Lung (tissue), 12 donors: ENCODE measurements around the gene TIAM2. TPM values are rescaled to one million over a fixed set of nuclear protein-coding genes. Genes with fewer than 3 reads are reported as not detected.

Experiments
- ATAC-seq: fragments of 200-7000 bp; cut with Tn5 transposase; one replicate; pipeline ENCODE4 v1.9.1; 2020; ENCODE audit warnings: moderate number of reproducible peaks; ENCODE audit not compliant: insufficient read depth, low FRiP score
- DNase-seq, 3 donors: peaks; one replicate each; pipeline ENCODE4 v3.0.0-alpha.2; 2013 to 2017
- H3K27ac ChIP-seq, 2 donors: one replicate each; pipeline ENCODE4 v1.5.1; 2013; ENCODE audit warnings: mild to moderate bottlenecking in 2 of 2, moderate library complexity in 2 of 2, control low read depth in 1 of 2, inconsistent platforms in 1 of 2, low read depth in 1 of 2, low read length in 1 of 2
- H3K27me3 ChIP-seq, 3 donors: one replicate each; pipeline ENCODE4 v1.5.1; 2013; ENCODE audit warnings: low read length in 2 of 3; ENCODE audit not compliant: control insufficient read depth in 3 of 3, insufficient read depth in 3 of 3
- H3K36me3 ChIP-seq, 4 donors: one replicate each; pipeline ENCODE4 v1.5.1; 2013; ENCODE audit warnings: low read length in 4 of 4, mild to moderate bottlenecking in 1 of 4, moderate library complexity in 1 of 4; ENCODE audit not compliant: control insufficient read depth in 4 of 4, insufficient read depth in 4 of 4
- H3K4me1 ChIP-seq, 5 donors: one replicate each; pipeline ENCODE4 v1.5.1; 2013; ENCODE audit warnings: low read length in 5 of 5, mild to moderate bottlenecking in 2 of 5, moderate library complexity in 1 of 5; ENCODE audit not compliant: control insufficient read depth in 5 of 5, insufficient read depth in 5 of 5
- H3K4me3 ChIP-seq: one replicate; pipeline ENCODE4 v1.5.1; 2013; ENCODE audit warnings: mild to moderate bottlenecking, control low read depth, moderate library complexity
- H3K9ac ChIP-seq, 2 donors: one replicate each; pipeline ENCODE4 v1.5.1; 2013; ENCODE audit warnings: low read length in 2 of 2, control low read depth in 1 of 2; ENCODE audit not compliant: insufficient read depth in 1 of 2
- H3K9me3 ChIP-seq, 4 donors: one replicate each; pipeline ENCODE4 v1.5.1; 2013; ENCODE audit warnings: low read length in 3 of 4, mild to moderate bottlenecking in 1 of 4, moderate library complexity in 1 of 4; ENCODE audit not compliant: control insufficient read depth in 4 of 4, insufficient read depth in 3 of 4
- WGBS, 2 donors: extraction: QIAGEN DNeasy Blood & Tissue Kit; methylation state at CpG; one replicate each; pipeline ENCODE4 v1.1.7; 2013; 5-methylcytosine and 5-hydroxymethylcytosine counted together
- polyA plus RNA-seq, 2 donors: library from polyadenylated mRNA; stranded (reverse); fragments of 200-250 nt; gene quantifications; one replicate each; pipeline ENCODE4 v1.2.1, GENCODE V29; 2013
- total RNA-seq, 2 donors: library from RNA; depleted of rRNA in 1 of 2; stranded (reverse); fragments of >200 nt in 1 of 2; gene quantifications; one replicate each; pipeline ENCODE4 v1.2.1, GENCODE V29; 2014 to 2021
- TF ChIP-seq, protein P1 (sequence below): IDR thresholded peaks from 2 replicates; pipeline ENCODE4 v1.5.1; 2012; ENCODE audit warnings: mild to moderate bottlenecking; ENCODE audit errors: control extremely low read depth, extremely low read depth
- donor health status: control.
- donor health status: control.
- donor health status: Bipolar disorder and iron deficiency.
- donor health status: healthy.
- donor health status: DM: yes; HTN: yes; CAD: no.

TIAM2 gene
- total and polyA plus RNA-seq, 4 donors, result 1.8 to 17.5 (median 4.1) TPM

DNA sequence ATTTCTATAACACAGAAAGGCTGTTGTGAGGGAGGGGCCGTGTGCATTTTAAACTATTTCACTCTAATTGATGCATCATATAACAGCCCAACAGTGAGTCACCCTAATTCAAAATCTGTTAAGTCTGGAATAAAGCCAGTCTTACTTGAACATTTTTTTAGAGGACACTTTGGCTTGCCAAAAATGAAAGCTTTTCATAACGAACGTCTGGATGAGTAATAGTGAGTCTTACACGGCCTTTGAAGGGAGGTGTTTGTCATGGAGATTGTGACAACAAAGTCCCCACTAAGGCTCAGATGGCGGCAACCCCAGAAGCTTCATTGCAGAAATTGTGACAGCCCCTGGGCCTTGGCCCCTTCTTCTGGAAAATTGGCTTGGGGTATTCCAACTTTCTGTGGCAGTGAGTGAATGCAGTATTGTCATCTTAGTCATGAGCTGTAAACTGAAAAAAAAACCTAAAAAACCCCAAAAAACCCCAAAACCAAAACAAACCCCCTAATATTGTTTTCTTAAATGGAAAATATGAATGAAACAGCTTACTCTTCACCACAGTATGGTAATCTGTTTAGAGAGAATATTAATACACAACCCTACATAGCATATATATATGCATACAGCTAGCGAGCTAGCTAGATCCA is 176.1 kb downstream of the TIAM2 start:
- Histone ChIP-seq H3K27me3 (no peaks in the 10 kb centered on the region), H3K36me3 (no peaks in the 10 kb centered on the region), H3K4me3 (no peak overlapping the region), H3K4me1 (peaks cover 0 to 19% (median 0%) of the 10 kb centered on the region in 5 donors), H3K9me3 (no peaks in the 10 kb centered on the region), H3K9ac (peak overlapping the region in 1 of 2 donors; percentile 7), H3K27ac (no peak overlapping the region)
- no peak for ATAC-seq
- WGBS, 2 donors, result 30 to 56% methylated on average over 6 of the region's 6 CpGs
- DNase-seq, result peak; percentile 54 to 76 (median 75)
- TF ChIP-seq, protein P1, sequence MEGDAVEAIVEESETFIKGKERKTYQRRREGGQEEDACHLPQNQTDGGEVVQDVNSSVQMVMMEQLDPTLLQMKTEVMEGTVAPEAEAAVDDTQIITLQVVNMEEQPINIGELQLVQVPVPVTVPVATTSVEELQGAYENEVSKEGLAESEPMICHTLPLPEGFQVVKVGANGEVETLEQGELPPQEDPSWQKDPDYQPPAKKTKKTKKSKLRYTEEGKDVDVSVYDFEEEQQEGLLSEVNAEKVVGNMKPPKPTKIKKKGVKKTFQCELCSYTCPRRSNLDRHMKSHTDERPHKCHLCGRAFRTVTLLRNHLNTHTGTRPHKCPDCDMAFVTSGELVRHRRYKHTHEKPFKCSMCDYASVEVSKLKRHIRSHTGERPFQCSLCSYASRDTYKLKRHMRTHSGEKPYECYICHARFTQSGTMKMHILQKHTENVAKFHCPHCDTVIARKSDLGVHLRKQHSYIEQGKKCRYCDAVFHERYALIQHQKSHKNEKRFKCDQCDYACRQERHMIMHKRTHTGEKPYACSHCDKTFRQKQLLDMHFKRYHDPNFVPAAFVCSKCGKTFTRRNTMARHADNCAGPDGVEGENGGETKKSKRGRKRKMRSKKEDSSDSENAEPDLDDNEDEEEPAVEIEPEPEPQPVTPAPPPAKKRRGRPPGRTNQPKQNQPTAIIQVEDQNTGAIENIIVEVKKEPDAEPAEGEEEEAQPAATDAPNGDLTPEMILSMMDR, result no peak

DNA sequence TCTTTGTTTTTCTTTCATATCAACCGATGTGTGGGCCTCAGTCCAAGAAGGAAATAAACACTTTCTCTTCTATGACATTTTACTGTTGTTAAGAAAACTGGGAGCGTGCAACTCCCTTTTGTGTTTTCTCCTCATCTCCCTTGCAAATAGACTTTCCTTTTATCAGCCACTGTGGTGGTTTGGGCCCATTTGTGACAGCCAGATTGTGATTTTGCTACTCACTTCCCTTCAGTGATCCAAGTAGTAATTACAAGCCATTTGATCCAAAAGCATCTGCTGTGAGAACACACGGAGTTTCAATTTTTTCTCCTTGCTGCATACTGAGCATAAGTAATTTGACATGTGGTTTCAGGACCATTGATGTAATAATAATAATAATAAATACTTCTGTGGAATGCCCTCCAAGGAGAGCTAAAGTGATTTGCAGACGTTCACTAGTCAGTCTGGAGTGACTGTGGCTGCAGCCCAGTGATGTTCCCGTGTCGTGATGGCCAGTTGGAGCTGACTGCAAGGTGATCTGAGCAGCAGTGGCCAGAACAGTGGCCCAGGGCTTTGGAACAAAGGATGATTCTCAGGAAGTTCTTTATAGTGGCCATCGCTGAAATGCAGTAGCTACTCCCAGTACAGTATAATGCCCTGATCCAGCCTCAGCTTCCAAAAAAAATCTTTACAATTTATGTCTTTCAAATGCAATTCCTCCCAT is 176.8 kb downstream of the TIAM2 start:
- H3K9ac ChIP-seq, result peak overlapping the region in 1 of 2 donors; percentile 7
- no peaks in the 10 kb centered on the region for H3K9me3 ChIP-seq
- 52 to 66% methylated on average over 7 of the region's 7 CpGs for WGBS, 2 donors
- H3K27me3 ChIP-seq, result no peaks in the 10 kb centered on the region
- no peak overlapping the region for H3K4me3 ChIP-seq
- peaks cover 0 to 19% (median 0%) of the 10 kb centered on the region in 5 donors for H3K4me1 ChIP-seq
- H3K36me3 ChIP-seq, result no peaks in the 10 kb centered on the region
- peak overlapping the region in 1 of 2 donors; percentile 23 for H3K27ac ChIP-seq
- TF ChIP-seq, protein P1, result no peak
- DNase-seq (peak; percentile 24 to 88 (median 84)), ATAC-seq (no peak)

DNA sequence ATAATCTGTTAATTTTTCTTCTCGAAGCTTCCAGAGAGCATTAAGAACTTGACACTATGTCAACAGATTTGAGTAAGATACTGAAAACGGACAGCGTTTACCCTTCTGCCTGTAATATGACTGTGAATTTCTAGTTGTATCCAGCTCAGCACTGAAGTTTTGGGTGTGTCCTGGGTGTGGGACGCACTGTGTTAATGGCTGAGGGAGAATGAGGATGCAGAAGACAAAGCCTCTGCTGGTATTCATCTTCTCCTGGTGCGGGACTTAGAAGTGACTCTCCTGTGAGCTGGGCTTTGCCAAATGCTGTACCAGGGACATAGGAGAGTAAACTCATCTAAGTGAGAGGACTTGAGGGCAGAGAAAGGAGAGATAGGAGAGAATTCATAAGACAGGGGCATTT is 178.4 kb downstream of the TIAM2 start:
- Histone ChIP-seq H3K9ac (no peak overlapping the region), H3K4me1 (peaks cover 0 to 19% (median 0%) of the 10 kb centered on the region in 5 donors), H3K36me3 (no peaks in the 10 kb centered on the region), H3K27me3 (no peaks in the 10 kb centered on the region), H3K4me3 (no peak overlapping the region), H3K27ac (no peak overlapping the region), H3K9me3 (no peaks in the 10 kb centered on the region)
- ATAC-seq, result no peak
- TF ChIP-seq, protein P1, result no peak
- no peak for DNase-seq
- 84 to 88% methylated on average over 5 of the region's 5 CpGs for WGBS, 2 donors
